H1 (cell line): ENCODE data around the gene CEP192. TPM values are rescaled to one million over a fixed set of nuclear protein-coding genes. Genes with fewer than 3 reads are reported as not detected.

Experiments used
- CTCF ChIA-PET: fragments of 300-600 bp; sonication (Branson Sonifier 250); formaldehyde crosslinking; loops from one replicate; lab custom pipeline; 2021; ENCODE audit not compliant: partially characterized antibody; lab: Charles Lee
- POLR2A ChIA-PET: fragments of 300-600 bp; sonication (Branson Sonifier 250); formaldehyde crosslinking; loops from one replicate; lab custom pipeline; 2021; ENCODE audit warnings: inconsistent platforms; ENCODE audit not compliant: partially characterized antibody; lab: Charles Lee
- DNase-seq, 2 experiments: peaks; one replicate each; pipeline versions ENCODE4 v3.0.0 to v3.0.0-alpha.2; 2010 to 2022; ENCODE audit warnings: low spot score in 2 of 2, low read depth in 1 of 2, mixed read lengths in 1 of 2
- FAIRE-seq: peaks from 2 replicates; lab custom pipeline; 2011; peaks lifted over from hg19 to GRCh38; lab: Jason Lieb, UNC
- H2AFZ ChIP-seq: 2 replicates; pipeline ENCODE4 v1.8.1; 2012; ENCODE audit warnings: low read length, inconsistent platforms
- H2AK5ac ChIP-seq: 2 replicates; pipeline ENCODE4 v1.6.1; 2013; ENCODE audit warnings: low read depth, low read length
- H2BK120ac ChIP-seq: replicated peaks from 2 replicates; pipeline ENCODE3; 2013; ENCODE audit warnings: low read depth, low read length, inconsistent platforms
- H2BK12ac ChIP-seq: 2 replicates; pipeline ENCODE4 v1.6.1; 2013; ENCODE audit warnings: low read depth, low read length
- H2BK15ac ChIP-seq: 2 replicates; pipeline ENCODE4 v1.6.1; 2013; ENCODE audit warnings: low read length
- H2BK20ac ChIP-seq: 2 replicates; pipeline ENCODE4 v1.6.1; 2013; ENCODE audit warnings: low read length
- H2BK5ac ChIP-seq: 2 replicates; pipeline ENCODE4 v1.6.1; 2013; ENCODE audit warnings: low read depth, low read length
- H3K14ac ChIP-seq: 2 replicates; pipeline ENCODE4 v1.6.1; 2013; ENCODE audit warnings: inconsistent platforms; ENCODE audit not compliant: insufficient read length
- H3K18ac ChIP-seq: 2 replicates; pipeline ENCODE4 v1.6.1; 2013; ENCODE audit warnings: low read length; ENCODE audit errors: extremely low read depth
- H3K23ac ChIP-seq: 2 replicates; pipeline ENCODE4 v1.6.1; 2013; ENCODE audit warnings: inconsistent platforms; ENCODE audit not compliant: insufficient read length
- H3K23me2 ChIP-seq: 2 replicates; pipeline ENCODE4 v1.6.1; 2013; ENCODE audit warnings: low read depth, low read length
- H3K27ac ChIP-seq: 2 replicates; pipeline ENCODE4 v1.6.1; 2011; ENCODE audit warnings: low read depth, low read length, inconsistent platforms
- H3K27me3 ChIP-seq, 4 experiments: replicated peaks in 1 of 4; 1 replicate in 1 of 4; 2 replicates in 3 of 4; pipeline versions ENCODE4 v1.6.1 to v1.8.1; 2011 to 2013; ENCODE audit warnings: low read length in 3 of 4, mild to moderate bottlenecking in 3 of 4, inconsistent platforms in 2 of 4, mixed read lengths in 2 of 4, moderate library complexity in 1 of 4; ENCODE audit not compliant: control insufficient read depth in 3 of 4, insufficient read depth in 3 of 4; ENCODE audit errors: extremely low read depth in 1 of 4
- H3K36me3 ChIP-seq, 4 experiments: 2 replicates each; pipeline versions ENCODE4 v1.6.1 to v1.8.1; 2011 to 2013; ENCODE audit warnings: mild to moderate bottlenecking in 4 of 4, low read length in 3 of 4, moderate library complexity in 2 of 4, control low read depth in 1 of 4, inconsistent platforms in 1 of 4; ENCODE audit not compliant: insufficient read depth in 4 of 4, control insufficient read depth in 2 of 4
- H3K4ac ChIP-seq: replicated peaks from 2 replicates; pipeline ENCODE3; 2013; ENCODE audit warnings: low read length, low read depth, mixed read lengths, inconsistent platforms; ENCODE audit not compliant: insufficient read length
- H3K4me1 ChIP-seq, 4 experiments: replicated peaks in 1 of 4; 1 replicate in 1 of 4; 2 replicates in 3 of 4; pipeline versions ENCODE4 v1.6.1 to v1.8.1; 2011 to 2013; ENCODE audit warnings: low read length in 3 of 4, inconsistent platforms in 2 of 4, mixed read lengths in 1 of 4; ENCODE audit not compliant: insufficient read depth in 4 of 4, control insufficient read depth in 3 of 4
- H3K4me2 ChIP-seq, 2 experiments: 2 replicates each; pipeline versions ENCODE4 v1.6.1 to v1.8.1; 2011 to 2013; ENCODE audit warnings: low read depth in 2 of 2, low read length in 2 of 2, control low read depth in 1 of 2, inconsistent platforms in 1 of 2, mild to moderate bottlenecking in 1 of 2; ENCODE audit not compliant: insufficient read depth in 1 of 2
- H3K4me3 ChIP-seq, 4 experiments: fragments of 200-600, 300-600 bp in 1 of 4; sonication (generic), shearing (Covaris generic), sonication (Bioruptor Twin) in 1 of 4; 2 replicates each; pipeline versions ENCODE4 v1.5.1 to v1.8.1; 2011 to 2016; ENCODE audit warnings: low read length in 4 of 4, low read depth in 3 of 4, control low read depth in 2 of 4, inconsistent platforms in 2 of 4, mild to moderate bottlenecking in 2 of 4, mixed read lengths in 1 of 4, moderate library complexity in 1 of 4; ENCODE audit not compliant: insufficient read depth in 2 of 4; ENCODE audit errors: extremely low read depth in 1 of 4
- H3K56ac ChIP-seq: replicated peaks from 2 replicates; pipeline ENCODE3; 2013; ENCODE audit warnings: low read depth, mild to moderate bottlenecking, mixed read lengths, low read length, inconsistent platforms; ENCODE audit not compliant: insufficient read length
- H3K79me1 ChIP-seq: 2 replicates; pipeline ENCODE4 v1.6.1; 2013; ENCODE audit warnings: low read depth, low read length, control low read depth
- H3K79me2 ChIP-seq, 2 experiments: 2 replicates each; pipeline versions ENCODE4 v1.6.1 to v1.8.1; 2012 to 2013; ENCODE audit warnings: low read length in 2 of 2, mild to moderate bottlenecking in 2 of 2, inconsistent platforms in 1 of 2; ENCODE audit not compliant: insufficient read depth in 2 of 2, control insufficient read depth in 1 of 2
- H3K9ac ChIP-seq, 4 experiments: replicated peaks in 1 of 4; 1 replicate in 1 of 4; 2 replicates in 3 of 4; pipeline versions ENCODE4 v1.6.1 to v1.8.1; 2011 to 2013; ENCODE audit warnings: low read depth in 3 of 4, low read length in 3 of 4, control low read depth in 2 of 4, mild to moderate bottlenecking in 2 of 4, moderate library complexity in 2 of 4, inconsistent platforms in 1 of 4; ENCODE audit errors: extremely low read depth in 1 of 4
- H3K9me3 ChIP-seq, 2 experiments: 2 replicates each; pipeline versions ENCODE4 v1.6.1 to v1.8.1; 2012 to 2013; ENCODE audit warnings: mild to moderate bottlenecking in 2 of 2, moderate library complexity in 2 of 2, control low read depth in 1 of 2, inconsistent platforms in 1 of 2, low read depth in 1 of 2, low read length in 1 of 2, mixed read lengths in 1 of 2; ENCODE audit not compliant: insufficient read depth in 2 of 2
- H4K20me1 ChIP-seq, 2 experiments: replicated peaks in 1 of 2; 2 replicates each; pipeline versions ENCODE3 to v1.8.1; 2011 to 2013; ENCODE audit warnings: inconsistent platforms in 2 of 2, low read length in 2 of 2, mild to moderate bottlenecking in 1 of 2; ENCODE audit not compliant: insufficient read depth in 2 of 2, control insufficient read depth in 1 of 2
- H4K5ac ChIP-seq: 2 replicates; pipeline ENCODE4 v1.6.1; 2013; ENCODE audit warnings: low read length, low read depth, mixed read lengths, inconsistent platforms; ENCODE audit not compliant: insufficient read length
- H4K8ac ChIP-seq: 2 replicates; pipeline ENCODE4 v1.8.0; 2013; ENCODE audit warnings: mild to moderate bottlenecking, moderate library complexity, low read length, inconsistent platforms; ENCODE audit not compliant: insufficient read depth; ENCODE audit errors: extremely low read depth
- H4K91ac ChIP-seq: replicated peaks from 2 replicates; pipeline ENCODE3; 2013; ENCODE audit warnings: low read length, mixed read lengths, inconsistent platforms; ENCODE audit not compliant: insufficient read length
- EP300 ChIP-seq, 2 experiments: IDR thresholded peaks; 1 replicate in 1 of 2; 2 replicates in 1 of 2; pipeline ENCODE4 v1.6.1; 2011 to 2012; ENCODE audit warnings: low read depth in 2 of 2, low read length in 2 of 2, mild to moderate bottlenecking in 2 of 2, borderline replicate concordance in 1 of 2, inconsistent platforms in 1 of 2, moderate library complexity in 1 of 2
- HDAC2 ChIP-seq, 2 experiments: fragments of 300-600 bp in 1 of 2; sonication (generic) in 1 of 2; IDR thresholded peaks; 2 replicates each; pipeline ENCODE4 v1.6.1; 2011 to 2012; ENCODE audit warnings: low read depth in 2 of 2, low read length in 2 of 2, mild to moderate bottlenecking in 2 of 2, moderate library complexity in 2 of 2, borderline replicate concordance in 1 of 2, inconsistent platforms in 1 of 2
- WGBS, 2 experiments: shearing (Covaris generic) in 1 of 2; methylation state at CpG; one replicate each; pipeline versions ENCODE4 v1.1.6 to v1.1.7; 2013 to 2015; ENCODE audit warnings: low lambda C conversion rate in 2 of 2, mixed read lengths in 2 of 2, inconsistent platforms in 1 of 2, low coverage in 1 of 2, missing lambda C conversion rate in 1 of 2; ENCODE audit not compliant: insufficient replicate concordance in 2 of 2, insufficient coverage in 1 of 2, insufficient read length in 1 of 2; ENCODE audit errors: extremely low coverage in 1 of 2, missing lambda C conversion rate in 1 of 2; 5-methylcytosine and 5-hydroxymethylcytosine counted together
- polyA plus RNA-seq, 7 experiments: library from polyadenylated mRNA; depleted of rRNA in 3 of 7; stranded (reverse) in 5 of 7; unstranded in 2 of 7; fragments of >200 nt in 5 of 7; fragments of 200-250 nt in 2 of 7; gene quantifications; 1 replicate in 5 of 7; 2 replicates in 1 of 7; 4 replicates in 1 of 7; pipeline versions ENCODE4 v1.2.1 to v1.2.3, GENCODE V29; 2011 to 2013; ENCODE audit warnings: missing spikeins in 2 of 7, mixed read lengths in 2 of 7
- total RNA-seq: library from RNA; stranded (reverse); fragmentation: NEBNext Ultra II Directional; extraction: Animal tissue kit (Norgen Biotek cat#: 25700); gene quantifications from 2 replicates; pipeline ENCODE4 v1.2.1, GENCODE V29; 2021
- TF ChIP-seq, protein P1 (sequence below): IDR thresholded peaks from 2 replicates; pipeline ENCODE4 v1.6.1; 2012; ENCODE audit warnings: inconsistent platforms

CEP192 gene
- total and polyA plus RNA-seq, 2 of the 8 experiments (the other 6 are each of a cell fraction or from before 2014, with no cell fraction given): 13.4 to 23.1 TPM

DNA sequence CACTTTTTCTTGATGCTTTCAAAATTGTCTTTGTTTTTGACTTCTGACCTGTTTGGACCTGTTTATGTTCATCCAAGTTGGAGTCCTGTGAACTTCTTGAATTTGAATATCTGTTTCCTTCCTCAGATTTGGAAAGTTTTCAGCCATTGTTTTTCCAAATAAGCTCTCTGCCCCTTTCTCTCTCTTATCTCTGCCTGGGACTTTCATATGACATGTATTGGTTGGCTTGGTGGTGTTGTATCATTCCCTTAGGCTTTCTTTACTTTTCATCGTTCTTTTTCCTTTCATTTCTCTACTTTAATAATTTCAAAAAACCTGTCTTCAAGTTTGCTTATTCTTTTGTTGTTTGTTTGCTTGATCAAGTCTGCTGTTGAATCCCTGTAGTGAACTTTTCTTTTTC lies 167.3 kb downstream of the CEP192 start:
- no peak for FAIRE-seq
- WGBS, 2 experiments: 86 to 100% methylated on average over 1 of the region's 1 CpG

More for the DNA sequence above, 167.3 kb downstream of the CEP192 start:
- Histone ChIP-seq H2BK20ac (no peak overlapping the region), H3K4ac (no peak overlapping the region), H4K5ac (no peak overlapping the region), H4K8ac (no peak overlapping the region), H2BK12ac (no peak overlapping the region), H3K18ac (no peak overlapping the region), H3K27ac (no peak overlapping the region), H3K79me1 (no peaks in the 10 kb centered on the region), H3K4me2 (no peak overlapping the region), H2BK5ac (no peak overlapping the region), H2AK5ac (no peak overlapping the region), H2BK120ac (no peak overlapping the region), H3K4me1 (no peaks in the 10 kb centered on the region), H2AFZ (no peak overlapping the region), H3K14ac (no peak overlapping the region), H4K20me1 (no peaks in the 10 kb centered on the region), H3K27me3 (no peaks in the 10 kb centered on the region), H3K9ac (no peak overlapping the region), H3K56ac (no peak overlapping the region), H4K91ac (no peak overlapping the region), H3K23me2 (no peaks in the 10 kb centered on the region), H2BK15ac (no peak overlapping the region), H3K4me3 (no peak overlapping the region), H3K36me3 (no peaks in the 10 kb centered on the region), H3K9me3 (peaks cover 0 to 7% of the 10 kb centered on the region in 2 experiments; a peak in 2 of 4 replicates), H3K79me2 (no peaks in the 10 kb centered on the region), H3K23ac (no peak overlapping the region)
- POLR2A ChIA-PET: no interaction called here
- CTCF ChIA-PET: interaction anchor here (0.8 to 2.5 kb wide), 8 partner anchors 10 to 98 kb away, joined by 3 to 30 read pairs (median 8); no protein-coding TSS in a partner anchor
- DNase-seq: no peak
- TF ChIP-seq, protein P1, sequence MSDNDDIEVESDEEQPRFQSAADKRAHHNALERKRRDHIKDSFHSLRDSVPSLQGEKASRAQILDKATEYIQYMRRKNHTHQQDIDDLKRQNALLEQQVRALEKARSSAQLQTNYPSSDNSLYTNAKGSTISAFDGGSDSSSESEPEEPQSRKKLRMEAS: no peak
- TF ChIP-seq HDAC2 (IDR thresholded peaks at IDR 0.05; ENCODE audit: borderline replicate concordance in 1 of 2, low read depth in 2 of 2, low read length in 2 of 2) (no peak), EP300 (IDR thresholded peaks at IDR 0.05; ENCODE audit: borderline replicate concordance in 1 of 2, low read depth in 2 of 2, low read length in 2 of 2) (no peak)
